ENCODE results near the gene CWC27.
"Not testable (repeated sequence)": the region's sequence is repeated elsewhere in the genome, so short reads cannot be mapped to it uniquely, and the experiment has no call there.

CWC27 gene

DNA sequence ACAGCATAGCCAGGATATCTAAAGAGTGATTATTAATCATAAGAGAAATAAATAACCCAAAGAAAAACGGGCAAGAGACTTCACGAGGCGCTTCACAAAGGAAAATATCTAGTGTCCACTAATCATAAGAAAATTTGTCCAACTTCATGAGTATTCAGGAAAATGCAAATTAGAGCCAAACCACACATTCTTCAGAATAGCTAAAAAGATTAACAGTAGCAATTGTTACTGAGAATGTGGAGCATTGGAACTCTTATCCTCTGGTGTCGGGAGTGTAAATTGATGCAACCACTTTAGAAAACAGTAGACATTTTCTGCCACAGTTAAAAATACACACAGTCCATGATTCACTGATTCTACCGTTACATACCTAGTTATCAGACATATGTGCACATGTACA, 145.7 kb downstream of the CWC27 start:
- no peak for DNase-seq (ENCODE audit: low read depth in 1 of 2, low spot score in 1 of 2)

DNA sequence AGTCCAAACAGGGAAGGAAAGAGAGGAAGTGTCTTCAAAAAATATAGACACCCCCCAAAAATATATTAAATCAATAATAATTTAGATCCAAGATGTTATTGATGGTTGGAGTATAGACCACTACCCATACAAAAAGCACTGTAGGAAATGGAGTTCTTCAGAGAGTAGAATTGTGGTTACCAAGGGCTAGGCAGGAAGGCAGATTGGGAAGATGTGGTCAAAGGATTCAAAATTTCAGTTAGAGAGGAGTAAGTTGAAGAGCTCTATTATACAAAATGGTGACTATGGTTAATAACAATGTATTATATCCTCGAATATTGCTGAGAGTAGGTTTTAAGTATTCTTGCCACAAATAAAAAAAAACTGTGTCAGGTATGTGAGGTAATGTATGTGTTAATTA, 149.4 kb downstream of the CWC27 start:
- DNase-seq (ENCODE audit: low read depth in 1 of 2, low spot score in 1 of 2): no peak

DNA sequence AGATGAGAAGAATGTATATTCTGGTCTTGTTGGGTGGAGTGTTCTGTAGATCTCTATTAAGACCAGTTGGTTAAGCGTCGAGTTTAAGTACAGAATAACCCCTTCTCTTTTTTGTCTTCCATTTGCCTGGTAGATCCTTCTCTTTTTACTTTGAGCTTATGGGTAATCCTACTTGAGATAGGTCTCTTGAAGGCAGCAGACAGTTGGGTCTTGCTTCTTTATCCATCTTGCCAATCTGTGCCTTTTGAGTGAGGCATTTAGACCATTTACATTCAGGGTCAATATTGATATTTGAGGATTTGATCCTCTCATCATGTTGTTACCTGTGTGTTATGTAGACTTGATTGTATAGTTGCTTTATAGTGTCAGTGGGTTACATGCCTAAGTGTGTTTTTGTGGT, 152.7 kb downstream of the CWC27 start:
- DNase-seq (ENCODE audit: low read depth in 1 of 2, low spot score in 1 of 2): no peak

DNA sequence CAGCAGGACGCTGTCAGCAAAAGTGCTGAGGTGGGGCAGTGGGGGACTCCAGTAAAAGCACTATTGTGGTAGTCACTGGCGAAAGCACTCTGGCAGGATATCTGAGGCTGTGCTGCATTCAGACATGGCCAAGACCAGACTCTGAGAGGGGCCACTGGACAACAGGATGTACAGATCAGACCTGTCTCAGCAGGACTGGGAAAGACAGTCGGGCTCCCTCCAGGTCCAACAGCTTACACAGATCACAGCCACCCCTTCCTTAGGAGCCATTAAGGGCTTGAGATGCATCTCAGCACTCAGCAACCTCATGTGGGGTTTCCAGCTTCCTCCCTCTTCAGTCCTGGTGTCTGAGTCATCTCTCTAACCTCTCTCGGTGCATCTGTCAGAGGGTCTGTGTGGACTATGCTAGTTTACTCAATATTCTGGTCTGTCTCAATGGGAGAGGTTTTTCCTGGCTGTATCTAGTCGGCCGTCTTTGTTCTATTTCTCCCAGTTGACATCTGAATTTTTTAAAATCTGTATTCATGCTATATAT, 154.5 kb downstream of the CWC27 start:
- DNase-seq (ENCODE audit: low read depth in 1 of 2, low spot score in 1 of 2): no peak

DNA sequence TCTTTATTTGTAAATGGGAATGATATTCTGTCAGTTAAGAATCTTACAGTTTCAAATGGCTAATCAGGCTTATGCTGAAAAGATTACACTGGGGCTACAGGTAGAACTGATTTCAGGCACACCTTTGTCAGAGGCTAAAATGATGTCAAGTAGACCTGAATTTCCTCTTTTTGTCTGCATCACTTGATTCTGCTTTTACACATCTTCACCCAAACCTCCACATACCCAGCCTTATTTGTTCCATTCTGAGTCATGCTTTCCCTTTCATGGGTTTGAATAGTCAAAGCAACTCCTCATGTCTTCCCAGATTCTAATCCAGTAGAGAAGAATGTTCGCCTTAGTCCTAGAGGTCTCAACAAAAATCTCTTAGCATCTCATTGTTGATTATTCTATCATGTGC, 156.4 kb downstream of the CWC27 start:
- no peak for DNase-seq (ENCODE audit: low read depth in 1 of 2, low spot score in 1 of 2)

DNA sequence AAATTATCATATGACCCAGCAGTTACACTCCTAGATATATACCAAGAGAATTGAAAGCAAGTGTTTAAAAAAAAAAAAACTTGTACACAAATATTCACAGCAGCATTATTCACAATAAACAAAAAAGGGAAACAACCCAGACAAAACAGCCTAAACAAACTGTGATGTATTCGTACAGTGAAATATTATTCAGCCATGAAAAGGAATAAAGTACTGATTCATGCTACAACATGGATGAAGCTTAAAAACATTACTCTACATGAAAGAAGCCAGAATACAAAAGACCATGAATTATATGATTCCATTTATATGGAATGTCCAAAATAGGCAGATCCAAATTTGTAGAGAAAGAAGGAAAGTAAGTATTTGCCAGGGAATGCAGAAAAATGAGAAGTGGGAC, 161.1 kb downstream of the CWC27 start:
- DNase-seq (ENCODE audit: low read depth in 1 of 2, low spot score in 1 of 2): no peak

DNA sequence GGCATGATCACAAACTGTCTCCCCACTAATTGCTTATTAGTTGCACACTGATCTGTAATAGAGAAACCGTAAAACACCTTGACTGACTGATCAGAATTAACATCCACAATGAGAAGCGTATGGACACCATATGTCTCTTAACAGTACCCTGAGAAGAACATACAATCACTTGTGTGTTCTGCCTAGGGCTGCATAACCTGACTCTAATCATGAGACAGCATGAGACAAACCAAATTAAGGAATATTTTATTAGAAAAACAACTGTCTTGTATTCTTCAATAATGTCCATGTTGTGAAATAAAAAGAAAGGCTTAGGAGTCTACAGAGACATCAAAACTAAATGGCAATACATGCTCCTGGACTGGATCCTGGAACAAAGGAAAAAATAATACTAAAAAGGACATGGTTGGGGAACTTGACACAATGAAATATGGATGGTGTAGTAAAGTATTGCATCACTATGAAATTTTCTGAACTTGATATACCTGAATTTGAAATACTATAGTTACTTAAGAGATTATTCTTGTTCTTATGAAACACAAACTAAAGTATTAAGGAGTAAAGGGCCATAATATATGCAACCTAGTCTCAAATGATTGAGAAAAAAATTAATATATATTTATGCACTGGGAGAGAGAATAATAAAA, 162.1 kb downstream of the CWC27 start:
- no peak for DNase-seq (ENCODE audit: low read depth in 1 of 2, low spot score in 1 of 2)

DNA sequence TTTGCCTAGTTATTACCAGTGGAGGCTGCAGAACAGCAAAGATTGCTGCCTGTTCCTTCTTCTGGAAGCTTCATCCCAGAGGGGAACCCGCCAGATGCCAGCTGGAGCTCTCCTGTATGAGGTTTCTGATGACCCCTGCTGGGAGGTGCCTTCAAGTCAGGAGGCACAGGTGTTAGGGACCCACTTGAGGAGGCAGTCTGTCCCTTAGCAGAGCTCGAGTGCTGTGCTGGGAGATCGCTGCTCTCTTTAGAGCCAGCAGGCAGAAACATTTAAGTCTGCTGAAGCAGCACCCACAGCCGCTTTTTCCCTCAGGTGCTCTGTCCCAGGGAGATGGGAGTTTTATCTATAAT, 170.7 kb downstream of the CWC27 start:
- not testable (repeated sequence) for DNase-seq (ENCODE audit: low read depth in 1 of 2, low spot score in 1 of 2)

DNA sequence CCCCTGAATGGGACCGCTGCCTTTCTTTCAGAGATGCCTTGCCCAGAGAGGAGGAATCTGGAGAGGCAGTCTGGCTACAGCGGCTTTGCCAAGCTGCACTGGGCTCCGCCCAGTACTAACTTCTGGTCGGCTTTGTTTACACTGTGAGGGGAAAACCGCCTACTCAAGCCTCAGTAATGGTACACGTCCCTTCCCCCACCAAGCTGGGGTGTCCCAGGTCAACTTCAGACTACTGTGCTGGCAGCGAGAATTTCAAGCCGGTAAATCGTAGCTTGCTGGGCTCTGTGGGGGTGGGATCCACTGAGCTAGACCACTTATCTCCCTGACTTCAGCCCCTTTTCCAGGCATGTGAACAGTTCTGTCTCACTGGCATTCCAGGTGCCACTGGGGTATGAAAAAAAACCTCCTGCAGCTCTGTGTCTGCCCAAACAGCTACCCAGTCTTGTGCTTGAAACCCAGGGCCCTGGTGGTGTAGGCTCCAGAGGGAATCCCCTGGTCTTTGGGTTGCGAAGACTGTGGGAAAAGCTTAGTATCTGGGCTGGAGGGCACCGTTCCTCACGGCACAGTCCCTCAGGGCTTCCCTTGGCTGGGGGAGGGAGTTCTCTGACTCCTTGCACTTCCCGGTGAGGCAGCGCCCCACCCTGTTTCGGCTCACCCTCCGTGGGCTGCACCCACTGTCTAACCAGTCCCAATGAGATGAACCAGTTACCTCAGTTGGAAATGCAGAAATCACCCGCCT, 171.2 kb downstream of the CWC27 start:
- DNase-seq (ENCODE audit: low read depth in 1 of 2, low spot score in 1 of 2): no peak

DNA sequence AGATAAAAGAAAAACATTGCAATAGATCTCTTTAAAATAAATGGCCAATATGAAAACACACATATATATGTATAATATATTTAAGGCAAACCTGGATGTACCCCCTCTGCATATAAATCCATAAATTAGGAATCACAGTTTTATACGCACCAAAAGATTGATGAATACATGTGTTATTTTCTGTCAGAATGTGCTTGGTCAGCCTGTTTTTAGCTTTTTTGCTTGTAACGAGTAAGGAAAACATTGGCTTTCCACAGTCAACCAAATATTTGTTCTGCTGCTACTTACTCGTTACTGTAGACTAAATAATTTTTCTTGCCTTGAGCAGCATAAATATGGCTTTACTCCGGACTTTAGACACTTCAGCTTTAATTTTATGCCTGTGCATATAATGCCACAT, 173.7 kb downstream of the CWC27 start:
- no peak for DNase-seq (ENCODE audit: low read depth in 1 of 2, low spot score in 1 of 2)

DNA sequence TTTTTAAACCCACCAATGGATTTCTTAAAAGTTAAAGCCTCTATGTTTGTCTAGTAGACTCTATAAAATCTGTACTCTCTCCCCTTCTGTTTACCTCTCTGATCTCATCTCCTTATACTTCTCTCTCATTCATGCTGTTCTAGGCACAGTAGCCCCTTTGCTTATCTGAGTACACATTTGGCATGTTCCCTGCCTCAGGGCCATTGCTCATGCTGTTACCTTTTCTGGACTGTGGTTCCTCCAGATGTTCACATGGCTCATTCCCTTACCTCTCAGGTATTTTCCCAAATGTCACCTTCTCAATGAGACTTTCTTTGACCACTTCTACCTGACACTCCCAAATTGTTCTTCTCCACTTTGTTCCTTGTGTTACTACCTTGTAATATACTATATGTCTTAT, 176.1 kb downstream of the CWC27 start:
- DNase-seq (ENCODE audit: low read depth in 1 of 2, low spot score in 1 of 2): no peak

DNA sequence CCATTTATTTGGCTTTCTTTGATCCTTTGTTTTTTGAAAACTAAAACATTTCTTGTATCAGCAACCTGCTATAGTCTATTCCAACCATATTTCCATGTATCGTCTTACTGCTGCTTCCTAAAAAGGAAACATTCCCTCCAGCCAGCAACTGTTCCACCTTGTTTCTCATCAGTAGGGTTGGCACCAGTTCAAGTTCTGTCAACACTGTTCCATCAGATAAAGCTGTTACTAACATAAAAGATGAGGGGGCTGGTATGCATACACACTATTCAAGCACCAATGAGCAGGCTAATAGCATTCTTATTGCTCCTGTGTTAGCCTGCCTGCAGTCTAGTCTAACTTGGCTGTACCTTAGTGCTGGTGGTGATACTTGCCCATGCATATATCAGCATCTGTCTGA, 178.3 kb downstream of the CWC27 start:
- no peak for DNase-seq (ENCODE audit: low read depth in 1 of 2, low spot score in 1 of 2)

DNA sequence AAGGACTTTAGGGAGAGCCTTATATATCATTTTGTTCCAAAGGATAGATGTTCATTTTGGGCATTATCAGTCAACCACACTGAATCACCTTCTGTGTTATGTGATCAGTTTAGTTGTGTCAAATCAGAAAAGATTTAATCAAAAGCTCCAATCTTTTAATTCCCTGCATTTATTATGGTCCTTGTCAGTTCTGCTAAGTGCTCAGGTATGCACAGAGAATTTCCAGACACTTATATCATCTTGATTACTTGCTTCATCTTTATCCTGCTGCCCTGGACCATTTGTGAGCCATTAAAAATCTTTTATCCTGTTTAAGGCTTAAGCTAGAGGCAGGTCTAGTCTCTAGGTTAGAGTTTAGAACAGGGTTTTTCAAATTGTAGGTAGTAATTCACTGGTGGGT, 179.1 kb downstream of the CWC27 start:
- DNase-seq (ENCODE audit: low read depth in 1 of 2, low spot score in 1 of 2): no peak

DNA sequence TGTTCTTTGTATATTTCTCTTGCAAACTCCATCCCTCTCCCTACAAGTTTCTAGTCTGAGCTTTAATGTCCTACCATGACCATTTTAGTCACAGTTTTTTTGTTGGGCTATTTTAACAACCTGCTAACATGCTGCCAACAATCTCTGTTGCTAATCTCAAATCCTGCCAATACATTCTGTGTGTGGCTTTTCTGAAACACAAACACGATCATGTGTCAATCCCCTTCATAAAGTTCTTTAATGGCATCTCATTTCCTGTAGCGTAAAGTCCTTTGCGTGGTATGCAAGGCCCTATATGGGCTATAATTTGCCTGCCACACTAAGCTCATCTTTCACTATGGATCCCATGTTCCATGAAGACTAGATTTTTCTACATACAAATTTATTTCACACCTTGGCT, 180.6 kb downstream of the CWC27 start:
- DNase-seq (ENCODE audit: low read depth in 1 of 2, low spot score in 1 of 2): no peak

DNA sequence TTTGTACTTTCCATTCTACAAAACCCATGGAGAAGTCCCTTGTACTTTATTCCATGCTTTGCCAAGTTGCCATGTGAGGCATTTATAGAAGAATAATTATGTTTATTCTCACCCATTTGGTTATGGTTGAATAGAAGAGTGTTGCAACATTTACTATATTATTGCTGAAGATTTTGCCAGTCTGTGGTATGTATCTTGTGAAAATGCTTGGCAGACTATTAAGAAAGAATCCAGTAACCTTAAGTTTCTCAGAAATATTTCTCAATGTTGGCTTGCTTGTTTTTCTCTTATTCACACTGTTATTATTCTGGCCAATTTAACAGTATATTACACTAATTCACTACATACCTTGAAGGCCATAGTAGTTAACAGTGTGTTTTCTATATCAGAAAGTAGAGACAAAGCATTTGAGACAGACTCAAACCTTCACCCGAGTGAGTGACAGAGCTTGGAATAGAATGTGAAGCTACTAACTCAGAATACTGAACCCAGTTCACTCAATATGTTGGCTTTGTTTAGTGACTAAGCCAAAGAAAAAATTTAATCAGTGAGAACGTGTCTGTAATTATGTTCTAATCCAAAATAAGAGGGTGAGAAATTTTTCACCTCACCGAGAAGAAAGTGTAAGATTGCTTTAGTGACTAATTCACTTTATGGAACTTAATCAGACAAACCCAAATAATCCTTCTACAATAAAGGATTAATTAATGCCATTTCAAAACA, 184.4 kb downstream of the CWC27 start:
- DNase-seq (ENCODE audit: low read depth in 1 of 2, low spot score in 1 of 2): no peak

DNA sequence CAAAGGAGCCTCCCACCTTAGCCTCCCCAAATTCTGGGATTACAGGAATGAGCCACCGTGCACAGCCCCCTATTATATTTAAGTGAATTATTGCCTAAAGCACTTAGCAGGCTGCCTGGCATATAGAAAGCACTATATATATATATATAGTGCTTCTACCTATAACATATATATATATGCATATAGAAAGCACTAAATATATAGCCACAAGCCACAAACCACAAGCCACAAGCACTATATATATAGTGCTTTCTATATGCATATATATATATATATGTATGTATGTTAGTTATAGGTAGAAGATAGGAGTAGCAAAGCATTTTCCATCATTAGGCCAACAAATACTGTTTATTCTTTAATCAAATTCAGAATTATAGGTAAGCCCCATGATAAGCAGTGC, 185.8 kb downstream of the CWC27 start:
- DNase-seq (ENCODE audit: low read depth in 1 of 2, low spot score in 1 of 2): no peak

DNA sequence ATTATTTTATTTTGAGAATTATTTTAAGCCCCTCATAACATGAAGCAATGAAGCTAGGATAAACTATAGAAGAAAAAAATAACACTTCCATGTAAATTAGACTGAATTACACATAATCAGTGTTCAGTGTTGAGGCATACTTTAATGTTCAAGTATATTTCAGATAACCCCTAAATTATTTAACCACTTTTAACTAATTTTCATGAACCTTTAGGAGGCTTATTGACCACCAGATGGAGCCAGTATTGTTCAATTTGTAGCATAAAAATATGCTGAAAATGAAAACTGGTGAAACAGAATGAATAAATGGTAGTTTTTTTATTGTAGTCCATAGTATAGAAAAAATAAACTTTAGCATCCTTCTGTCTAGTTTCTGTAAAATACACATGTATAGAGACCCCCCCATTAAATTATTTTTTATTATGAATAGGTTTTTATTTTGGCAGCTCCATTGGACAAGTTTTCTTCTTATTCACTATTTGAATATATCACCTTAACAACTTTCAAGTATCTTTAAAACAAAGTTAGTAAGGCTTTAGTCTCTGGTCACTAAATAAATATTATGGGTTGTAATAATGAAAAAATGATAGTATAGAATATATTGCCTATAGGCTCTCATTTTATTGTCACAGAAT, 190.1 kb downstream of the CWC27 start:
- no peak for DNase-seq (ENCODE audit: low read depth in 1 of 2, low spot score in 1 of 2)

DNA sequence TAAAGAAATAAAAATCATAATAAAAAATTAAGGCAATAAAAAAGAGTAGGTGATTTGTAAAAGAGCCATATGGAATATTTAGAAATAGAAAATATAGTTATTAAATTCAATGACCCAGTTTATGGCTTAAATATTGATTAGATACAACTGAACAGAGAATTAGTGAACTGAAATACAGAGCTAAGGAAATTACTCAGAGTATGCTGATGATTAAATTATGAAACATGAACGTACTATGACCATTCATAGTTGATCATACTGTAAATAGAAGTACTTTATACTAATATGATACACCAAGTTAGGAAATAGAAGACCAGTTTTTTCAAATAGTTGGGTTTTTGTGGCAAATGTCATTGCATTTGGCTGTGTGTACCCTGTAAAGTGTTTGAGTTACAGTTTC, 194.5 kb downstream of the CWC27 start:
- DNase-seq (ENCODE audit: low read depth in 1 of 2, low spot score in 1 of 2): no peak

DNA sequence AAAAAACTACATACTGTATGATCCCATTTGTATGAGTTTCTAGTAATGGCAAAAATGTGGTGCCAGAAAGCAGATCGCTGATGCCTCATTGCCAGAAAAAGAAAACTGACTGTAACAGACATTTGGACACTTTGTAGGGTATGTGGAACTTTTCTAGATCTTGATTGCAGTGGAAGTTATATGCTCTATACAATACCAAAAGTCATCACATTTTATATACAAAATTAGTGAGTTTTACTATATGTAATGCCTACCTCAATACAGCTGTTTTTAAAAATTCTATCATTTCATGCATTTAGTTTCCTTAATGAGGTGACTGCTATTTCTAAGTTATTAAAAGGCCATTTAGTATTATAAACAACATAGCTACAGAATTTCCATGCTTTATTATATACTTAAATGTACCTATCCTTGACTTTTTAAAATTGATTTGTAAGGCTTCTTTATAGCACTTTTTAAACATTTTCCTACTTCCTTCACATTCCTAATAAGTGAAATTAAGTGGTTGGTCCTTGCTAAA, 199.9 kb downstream of the CWC27 start:
- no peak for DNase-seq (ENCODE audit: low read depth in 1 of 2, low spot score in 1 of 2)

DNA sequence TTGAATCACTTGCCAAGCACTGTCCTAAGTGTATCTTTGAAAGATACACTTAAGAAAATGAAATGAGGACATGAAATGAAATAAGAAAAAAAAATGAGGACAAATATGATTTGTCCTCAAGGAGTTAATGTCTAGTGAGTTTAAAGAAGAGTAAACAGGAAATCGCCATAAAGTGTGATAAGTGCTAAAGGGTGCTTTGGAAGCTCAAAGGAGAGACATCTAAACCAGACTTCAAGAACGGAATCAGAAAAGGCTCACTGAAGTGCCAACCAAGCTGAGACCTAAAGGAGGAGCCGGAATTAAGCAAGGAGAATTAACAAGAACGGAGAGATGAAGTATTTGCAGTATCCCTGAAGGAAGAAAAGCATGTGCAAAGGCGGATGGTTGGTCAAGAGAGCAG, 200.8 kb downstream of the CWC27 start:
- DNase-seq (ENCODE audit: low read depth in 1 of 2, low spot score in 1 of 2): no peak

DNA sequence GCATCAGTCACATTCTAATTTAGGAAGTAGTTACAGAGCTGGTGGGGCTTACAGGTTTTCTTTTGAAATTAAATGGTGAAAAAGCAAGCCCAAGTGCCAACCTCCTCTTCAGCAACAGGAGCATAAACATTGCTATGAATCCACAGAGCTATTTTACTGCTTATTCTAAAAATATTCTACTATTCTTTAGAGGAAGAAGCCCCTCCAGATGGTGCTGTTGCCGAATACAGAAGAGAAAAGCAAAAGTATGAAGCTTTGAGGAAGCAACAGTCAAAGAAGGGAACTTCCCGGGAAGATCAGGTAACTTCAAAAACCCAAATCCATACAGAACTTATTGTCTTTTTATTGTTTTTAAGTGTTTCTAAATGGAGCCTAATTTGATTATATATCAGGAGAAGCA, 202.8 kb downstream of the CWC27 start:
- no peak for DNase-seq (ENCODE audit: low read depth in 1 of 2, low spot score in 1 of 2)

DNA sequence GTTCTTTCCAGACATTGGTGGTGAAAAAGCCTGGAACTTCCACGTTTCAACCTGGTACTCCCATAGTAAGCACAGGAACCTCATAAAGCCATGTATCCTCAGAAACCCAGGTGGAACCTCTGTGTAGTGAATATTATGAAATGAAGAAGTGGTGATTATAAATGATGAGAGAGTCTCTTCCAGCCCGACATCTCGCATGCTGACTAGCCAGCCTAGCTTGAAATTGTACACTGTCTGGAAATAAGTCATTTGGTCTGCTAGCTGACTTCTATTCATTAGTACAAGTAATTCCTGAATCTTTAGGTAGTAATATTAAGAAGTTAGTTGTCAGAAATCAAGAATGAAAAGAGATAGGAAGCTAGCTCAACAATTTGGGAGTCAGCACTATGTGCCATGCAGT, 203.3 kb downstream of the CWC27 start:
- no peak for DNase-seq (ENCODE audit: low read depth in 1 of 2, low spot score in 1 of 2)

Data from activated CD4-positive, alpha-beta T cell treated with anti-CD3 and anti-CD28 coated beads, Interleukin-2, amount 50 U/mL, for 24 hours (primary cell).